Measurements from ENCODE around the gene NFE2.

DNA sequence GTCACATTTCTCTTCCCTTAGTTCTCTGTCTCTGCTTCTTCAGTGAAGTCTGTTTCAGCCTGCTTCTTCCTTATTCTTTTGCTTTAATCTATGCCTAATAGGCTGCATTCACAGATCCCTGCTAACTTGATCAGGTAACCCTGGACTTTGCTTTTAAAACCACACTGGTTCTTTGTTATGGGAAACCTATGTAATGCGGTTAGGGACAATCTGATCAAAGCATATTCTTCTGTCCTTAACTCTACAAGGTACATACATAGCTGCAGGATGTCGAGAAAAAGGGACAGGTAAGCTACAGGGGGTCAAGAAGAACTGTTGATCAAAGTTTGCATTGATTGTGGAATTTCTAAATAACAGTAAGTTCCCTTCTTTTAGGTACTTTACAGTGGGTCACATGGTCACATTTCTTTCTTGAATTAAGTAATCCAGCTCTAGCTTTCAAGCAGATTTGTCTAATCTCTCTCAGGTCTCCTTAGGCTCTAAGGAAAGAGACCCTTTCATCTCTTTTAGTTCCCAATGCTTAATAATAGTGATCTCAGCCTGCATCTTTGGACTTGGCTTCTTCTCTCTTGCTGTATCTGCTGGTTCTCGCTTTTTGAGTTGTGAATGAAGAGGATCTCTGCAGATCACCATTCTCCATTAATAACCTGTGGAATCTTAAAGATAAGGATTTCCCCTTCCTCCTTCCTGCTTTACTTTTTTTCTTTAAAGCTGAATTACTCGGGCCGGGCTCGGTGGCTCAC is 28.0 kb upstream of the NFE2 start:
- TF ChIP-seq, protein P1, sequence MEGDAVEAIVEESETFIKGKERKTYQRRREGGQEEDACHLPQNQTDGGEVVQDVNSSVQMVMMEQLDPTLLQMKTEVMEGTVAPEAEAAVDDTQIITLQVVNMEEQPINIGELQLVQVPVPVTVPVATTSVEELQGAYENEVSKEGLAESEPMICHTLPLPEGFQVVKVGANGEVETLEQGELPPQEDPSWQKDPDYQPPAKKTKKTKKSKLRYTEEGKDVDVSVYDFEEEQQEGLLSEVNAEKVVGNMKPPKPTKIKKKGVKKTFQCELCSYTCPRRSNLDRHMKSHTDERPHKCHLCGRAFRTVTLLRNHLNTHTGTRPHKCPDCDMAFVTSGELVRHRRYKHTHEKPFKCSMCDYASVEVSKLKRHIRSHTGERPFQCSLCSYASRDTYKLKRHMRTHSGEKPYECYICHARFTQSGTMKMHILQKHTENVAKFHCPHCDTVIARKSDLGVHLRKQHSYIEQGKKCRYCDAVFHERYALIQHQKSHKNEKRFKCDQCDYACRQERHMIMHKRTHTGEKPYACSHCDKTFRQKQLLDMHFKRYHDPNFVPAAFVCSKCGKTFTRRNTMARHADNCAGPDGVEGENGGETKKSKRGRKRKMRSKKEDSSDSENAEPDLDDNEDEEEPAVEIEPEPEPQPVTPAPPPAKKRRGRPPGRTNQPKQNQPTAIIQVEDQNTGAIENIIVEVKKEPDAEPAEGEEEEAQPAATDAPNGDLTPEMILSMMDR (IDR thresholded peaks at IDR 0.05), result no peak
- no peak for TF ChIP-seq POLR2A (IDR thresholded peaks at IDR 0.05)
- no peak for TF ChIP-seq POLR2AphosphoS5 (IDR thresholded peaks at IDR 0.05)
